H9 (cell line): ENCODE measurements around the gene DACT2. TPM values are rescaled to one million over a fixed set of nuclear protein-coding genes. Genes with fewer than 3 reads are reported as not detected.

ENCODE experiments used
- DNase-seq: peaks from one replicate; pipeline ENCODE4 v3.0.0-alpha.2; 2017
- H2AFZ ChIP-seq: one replicate; pipeline ENCODE4 v1.6.1; 2013; ENCODE audit warnings: mild to moderate bottlenecking, low read length, control low read depth, moderate library complexity
- H2AK5ac ChIP-seq: 2 replicates; pipeline ENCODE4 v1.6.1; 2013; ENCODE audit warnings: low read length, control low read depth, mixed read lengths; ENCODE audit not compliant: insufficient read length
- H2BK120ac ChIP-seq: one replicate; pipeline ENCODE4 v1.6.1; 2013; ENCODE audit warnings: low read depth, mild to moderate bottlenecking, low read length, control low read depth, inconsistent platforms; ENCODE audit not compliant: poor library complexity, severe bottlenecking
- H2BK12ac ChIP-seq: 2 replicates; pipeline ENCODE4 v1.6.1; 2013; ENCODE audit warnings: low read length, control low read depth, mixed read lengths, low read depth; ENCODE audit not compliant: insufficient read length
- H2BK15ac ChIP-seq: 2 replicates; pipeline ENCODE4 v1.6.1; 2013; ENCODE audit warnings: low read depth, low read length, control low read depth
- H2BK20ac ChIP-seq: one replicate; pipeline ENCODE4 v1.6.1; 2013; ENCODE audit warnings: low read depth, mild to moderate bottlenecking, low read length, control low read depth, inconsistent platforms; ENCODE audit not compliant: poor library complexity, severe bottlenecking
- H2BK5ac ChIP-seq: 2 replicates; pipeline ENCODE4 v1.6.1; 2013; ENCODE audit warnings: low read length, control low read depth, mixed read lengths; ENCODE audit not compliant: insufficient read length
- H3K14ac ChIP-seq: 2 replicates; pipeline ENCODE4 v1.6.1; 2013; ENCODE audit warnings: low read length, control low read depth; ENCODE audit not compliant: insufficient read depth
- H3K18ac ChIP-seq: 2 replicates; pipeline ENCODE4 v1.6.1; 2013; ENCODE audit warnings: low read depth, mild to moderate bottlenecking, mixed read lengths, low read length, control low read depth; ENCODE audit not compliant: insufficient read length
- H3K23ac ChIP-seq: 2 replicates; pipeline ENCODE4 v1.6.1; 2013; ENCODE audit warnings: low read length, control low read depth, mixed read lengths, low read depth; ENCODE audit not compliant: insufficient read length
- H3K23me2 ChIP-seq: 2 replicates; pipeline ENCODE4 v1.6.1; 2013; ENCODE audit warnings: low read depth, mild to moderate bottlenecking, mixed read lengths, low read length, control low read depth; ENCODE audit not compliant: insufficient read length, poor library complexity, severe bottlenecking
- H3K27ac ChIP-seq: 2 replicates; pipeline ENCODE4 v1.5.1; 2013; ENCODE audit warnings: low read length, control low read depth, mixed read lengths, low read depth; ENCODE audit not compliant: insufficient read length
- H3K27me3 ChIP-seq: 2 replicates; pipeline ENCODE4 v1.6.1; 2013; ENCODE audit warnings: low read length, control low read depth, inconsistent platforms; ENCODE audit not compliant: insufficient read depth
- H3K4ac ChIP-seq: 2 replicates; pipeline ENCODE4 v1.6.1; 2013; ENCODE audit warnings: low read depth, mild to moderate bottlenecking, control low read depth, inconsistent platforms, low read length, moderate library complexity
- H3K4me1 ChIP-seq: 2 replicates; pipeline ENCODE4 v1.6.1; 2013; ENCODE audit warnings: low read length, control low read depth, inconsistent platforms; ENCODE audit not compliant: insufficient read depth
- H3K4me2 ChIP-seq: 2 replicates; pipeline ENCODE4 v1.6.1; 2013; ENCODE audit warnings: low read length, control low read depth, mixed read lengths; ENCODE audit not compliant: insufficient read length, insufficient read depth
- H3K56ac ChIP-seq: 2 replicates; pipeline ENCODE4 v1.6.1; 2013; ENCODE audit warnings: low read depth, mild to moderate bottlenecking, mixed read lengths, low read length, control low read depth; ENCODE audit not compliant: insufficient read length
- H3K79me1 ChIP-seq: 2 replicates; pipeline ENCODE4 v1.6.1; 2013; ENCODE audit warnings: low read depth, mild to moderate bottlenecking, moderate library complexity, low read length, control low read depth, inconsistent platforms; ENCODE audit not compliant: insufficient read depth, poor library complexity, severe bottlenecking
- H3K79me2 ChIP-seq: 2 replicates; pipeline ENCODE4 v1.6.1; 2013; ENCODE audit warnings: low read length, control low read depth, inconsistent platforms; ENCODE audit not compliant: insufficient read depth
- H3K9ac ChIP-seq: 2 replicates; pipeline ENCODE4 v1.6.1; 2013; ENCODE audit warnings: low read length, control low read depth, mixed read lengths; ENCODE audit not compliant: insufficient read length; ENCODE audit errors: extremely low read depth
- H3K9me3 ChIP-seq: one replicate; pipeline ENCODE4 v1.6.1; 2013; ENCODE audit warnings: low read depth, low read length, inconsistent platforms; ENCODE audit not compliant: control insufficient read depth
- H3T11ph ChIP-seq: one replicate; pipeline ENCODE4 v1.6.1; 2013; ENCODE audit warnings: mild to moderate bottlenecking, low read length, control low read depth, inconsistent platforms
- H4K20me1 ChIP-seq: one replicate; pipeline ENCODE4 v1.6.1; 2013; ENCODE audit not compliant: control insufficient read depth, insufficient read length, insufficient read depth
- H4K5ac ChIP-seq: 2 replicates; pipeline ENCODE4 v1.6.1; 2013; ENCODE audit warnings: low read depth, mild to moderate bottlenecking, mixed read lengths, low read length, control low read depth; ENCODE audit not compliant: insufficient read length
- H4K8ac ChIP-seq: replicated peaks from 2 replicates; pipeline ENCODE4 v1.6.1; 2013; ENCODE audit warnings: low read length, control low read depth, mixed read lengths, low read depth; ENCODE audit not compliant: insufficient read length
- H4K91ac ChIP-seq: 2 replicates; pipeline ENCODE4 v1.6.1; 2013; ENCODE audit warnings: low read depth, mild to moderate bottlenecking, moderate library complexity, mixed read lengths, low read length, control low read depth; ENCODE audit not compliant: insufficient read length
- H3K27ac Mint-ChIP-seq, 3 experiments: 2 replicates in 2 of 3; 3 replicates in 1 of 3; pipeline ENCODE4 v1.8.0; 2020 to 2021; ENCODE audit warnings: mixed read lengths in 3 of 3, mild to moderate bottlenecking in 1 of 3, moderate library complexity in 1 of 3
- H3K27me3 Mint-ChIP-seq: 2 replicates; pipeline ENCODE4 v1.8.0; 2021; ENCODE audit warnings: low read depth, mild to moderate bottlenecking, moderate library complexity, mixed read lengths
- H3K36me3 Mint-ChIP-seq, 3 experiments: 2 replicates in 2 of 3; 3 replicates in 1 of 3; pipeline ENCODE4 v1.8.0; 2020 to 2021; ENCODE audit warnings: low read depth in 3 of 3, mixed read lengths in 3 of 3; ENCODE audit not compliant: insufficient read depth in 1 of 3
- H3K4me1 Mint-ChIP-seq, 2 experiments: 2 replicates each; pipeline ENCODE4 v1.8.0; 2020; ENCODE audit warnings: mixed read lengths in 2 of 2
- H3K4me3 Mint-ChIP-seq, 2 experiments: 2 replicates in 1 of 2; 3 replicates in 1 of 2; pipeline ENCODE4 v1.8.0; 2020 to 2021; ENCODE audit warnings: mild to moderate bottlenecking in 2 of 2, mixed read lengths in 2 of 2, moderate library complexity in 1 of 2
- H3K9me3 Mint-ChIP-seq, 2 experiments: 2 replicates in 1 of 2; 3 replicates in 1 of 2; pipeline ENCODE4 v1.8.0; 2020; ENCODE audit warnings: mild to moderate bottlenecking in 2 of 2, mixed read lengths in 2 of 2, moderate library complexity in 1 of 2
- CTCF ChIP-seq: fragments of 200-600 bp; sonication (generic); conservative IDR thresholded peaks from 3 replicates; pipeline ENCODE4 v1.8.0; 2021; ENCODE audit warnings: antibody characterized with exemption, mild to moderate bottlenecking
- WGBS: extraction: QIAGEN DNeasy Blood & Tissue Kit; methylation state at CpG from one replicate; pipeline ENCODE4 v1.1.7; 2013; ENCODE audit warnings: missing lambda C conversion rate, low lambda C conversion rate, mixed read lengths; ENCODE audit not compliant: insufficient read length; ENCODE audit errors: extremely low coverage; 5-methylcytosine and 5-hydroxymethylcytosine counted together
- total RNA-seq: library from RNA; stranded (reverse); gene quantifications from 2 replicates; pipeline ENCODE4 v1.2.1, GENCODE V29; 2021

Gene DACT2
- total RNA-seq, 1 experiment from 2014 or later: 1.8 TPM

DNA sequence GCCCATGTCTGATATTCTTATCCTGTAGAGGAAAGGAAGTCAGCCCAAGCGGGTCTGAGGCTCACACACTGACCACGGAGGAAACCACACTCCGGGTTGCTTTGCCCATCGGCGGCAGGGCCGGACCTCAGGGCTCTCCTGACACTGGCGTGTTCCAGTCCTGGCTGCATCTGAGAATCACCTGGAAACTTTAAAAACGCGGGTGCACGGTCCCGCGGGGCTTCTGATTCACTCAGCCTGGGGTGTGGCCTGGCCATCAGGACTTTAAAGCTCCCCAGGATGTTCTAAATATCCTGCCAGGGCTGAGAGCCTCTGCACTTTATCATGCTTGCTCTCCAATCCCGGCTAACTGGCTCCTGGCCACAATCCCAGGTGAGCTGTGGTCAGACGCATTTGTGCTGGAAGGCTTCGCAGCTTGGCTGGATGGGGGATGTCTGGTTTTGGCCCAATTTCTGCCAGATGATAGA, 47.7 kb upstream of the DACT2 start:
- Histone ChIP-seq H4K8ac (no peak overlapping the region), H3K4ac (no peak overlapping the region), H3K27me3 (no peaks in the 10 kb centered on the region), H2BK15ac (no peak overlapping the region), H4K5ac (no peak overlapping the region), H3K56ac (no peak overlapping the region), H3K23ac (no peak overlapping the region), H3T11ph (no peak overlapping the region), H3K9me3 (no peaks in the 10 kb centered on the region), H3K18ac (no peak overlapping the region), H3K23me2 (no peaks in the 10 kb centered on the region), H2BK5ac (no peak overlapping the region), H2BK20ac (no peak overlapping the region), H3K79me2 (no peaks in the 10 kb centered on the region), H3K4me1 (no peaks in the 10 kb centered on the region), H3K9ac (no peak overlapping the region), H2AK5ac (no peak overlapping the region), H3K14ac (no peak overlapping the region; the same call in 1 of the 2 replicates), H3K27ac (no peak overlapping the region), H4K91ac (no peak overlapping the region), H3K79me1 (no peaks in the 10 kb centered on the region), H2BK120ac (no peak overlapping the region), H3K4me2 (no peak overlapping the region), H2AFZ (no peak overlapping the region), H4K20me1 (no peaks in the 10 kb centered on the region), H2BK12ac (no peak overlapping the region)
- peaks cover 4 to 21% of the 10 kb centered on the region in 2 experiments for H3K4me1 Mint-ChIP-seq
- no CpG with 5 or more reads among the region's 15 CpGs for WGBS
- H3K27ac Mint-ChIP-seq: no peak overlapping the region
- H3K36me3 Mint-ChIP-seq: peaks cover 0 to 15% (median 4%) of the 10 kb centered on the region in 3 experiments; a peak in 5 of 7 replicates
- H3K27me3 Mint-ChIP-seq: peaks cover 12% of the 10 kb centered on the region
- H3K9me3 Mint-ChIP-seq: peaks cover 12 to 13% of the 10 kb centered on the region in 2 experiments
- no peak for TF ChIP-seq CTCF
- no peak overlapping the region for H3K4me3 Mint-ChIP-seq
- no peak for DNase-seq
